PFSK-1 (cell line): Measurements from ENCODE around the gene SELENOS.

Source experiments
- FOXP2 ChIP-seq: optimal IDR thresholded peaks from 2 replicates; pipeline ENCODE3; 2011; ENCODE audit warnings: borderline replicate concordance, control low read depth, inconsistent platforms; ENCODE audit not compliant: insufficient read depth; ENCODE audit errors: extremely low read length, extremely low read depth
- POLR2AphosphoS5 ChIP-seq: IDR thresholded peaks from 2 replicates; pipeline ENCODE4 v1.6.1; 2012; ENCODE audit warnings: low read depth, mild to moderate bottlenecking, control low read depth, low read length, moderate library complexity
- REST ChIP-seq, 2 experiments: IDR thresholded peaks; 2 replicates each; pipeline versions ENCODE4 v1.6.1 to v1.8.0; 2011 to 2012; ENCODE audit warnings: low read depth in 2 of 2, low read length in 2 of 2, control low read depth in 1 of 2, inconsistent platforms in 1 of 2, mild to moderate bottlenecking in 1 of 2, moderate library complexity in 1 of 2; ENCODE audit not compliant: insufficient read depth in 1 of 2
- SIN3A ChIP-seq: IDR thresholded peaks from 2 replicates; pipeline ENCODE4 v1.6.1; 2012; ENCODE audit warnings: mild to moderate bottlenecking, low read length, moderate library complexity, borderline replicate concordance; ENCODE audit not compliant: insufficient read depth
- TAF1 ChIP-seq: IDR thresholded peaks from 2 replicates; pipeline ENCODE4 v1.6.1; 2012; ENCODE audit warnings: low read length, control low read depth, borderline replicate concordance; ENCODE audit not compliant: insufficient read depth

Gene SELENOS

GRCh38 chr15:101295607-101296161 lies 18.4 kb upstream of the SELENOS start:
- TF ChIP-seq POLR2AphosphoS5 (no peak), FOXP2 (no peak), SIN3A (no peak), TAF1 (no peak), REST (IDR thresholded peaks at IDR 0.05; ENCODE audit: insufficient read depth in 1 of 2, low read depth in 2 of 2, low read length in 2 of 2) (no peak)

- TF ChIP-seq TAF1 (peak; percentile 55), SIN3A (peak; percentile 87; the same call in 1 of the 2 replicates), REST (IDR thresholded peaks at IDR 0.05; ENCODE audit: insufficient read depth in 1 of 2, low read depth in 2 of 2, low read length in 2 of 2) (peak; percentile 24 to 33; a peak in 3 of 4 replicates), POLR2AphosphoS5 (peak; percentile 92), FOXP2 (peak; percentile 99)
These were observed 17.7 kb upstream of the SELENOS start, which contains the start of gene SNRPA1 for GRCh38 chr15:101294731-101295606. Gene SNRPA1, minus strand, starts transcription at chr15:101295248. Its CDS starts 70 bp downstream, at chr15:101295178.

GRCh38 chr15:101293122-101293521 lies 15.8 kb upstream of the SELENOS start:
- no peak for TF ChIP-seq TAF1
- no peak for TF ChIP-seq REST (IDR thresholded peaks at IDR 0.05; ENCODE audit: insufficient read depth in 1 of 2, low read depth in 2 of 2, low read length in 2 of 2)

GRCh38 chr15:101288905-101289513 lies 11.7 kb upstream of the SELENOS start:
- TF ChIP-seq REST (IDR thresholded peaks at IDR 0.05; ENCODE audit: insufficient read depth in 1 of 2, low read depth in 2 of 2, low read length in 2 of 2), result no peak
- no peak for TF ChIP-seq POLR2AphosphoS5
- TF ChIP-seq FOXP2, result no peak
- TF ChIP-seq TAF1, result no peak
- no peak for TF ChIP-seq SIN3A
